ENCODE results near the gene LMF1.

- TF ChIP-seq YY1 (IDR thresholded peaks at IDR 0.05; ENCODE audit: insufficient read depth, insufficient read length) (no peak), ZNF274 (IDR thresholded peaks at IDR 0.05; ENCODE audit: low read depth, low read length) (no peak), SUZ12 (IDR thresholded peaks at IDR 0.05; ENCODE audit: extremely low read depth, insufficient read depth, insufficient read length) (no peak)
These were observed 20.6 kb upstream of the LMF1 start for GRCh38 chr16:991345-991744.
